ENCODE data around the gene DIP2C.

DIP2C gene

DNA sequence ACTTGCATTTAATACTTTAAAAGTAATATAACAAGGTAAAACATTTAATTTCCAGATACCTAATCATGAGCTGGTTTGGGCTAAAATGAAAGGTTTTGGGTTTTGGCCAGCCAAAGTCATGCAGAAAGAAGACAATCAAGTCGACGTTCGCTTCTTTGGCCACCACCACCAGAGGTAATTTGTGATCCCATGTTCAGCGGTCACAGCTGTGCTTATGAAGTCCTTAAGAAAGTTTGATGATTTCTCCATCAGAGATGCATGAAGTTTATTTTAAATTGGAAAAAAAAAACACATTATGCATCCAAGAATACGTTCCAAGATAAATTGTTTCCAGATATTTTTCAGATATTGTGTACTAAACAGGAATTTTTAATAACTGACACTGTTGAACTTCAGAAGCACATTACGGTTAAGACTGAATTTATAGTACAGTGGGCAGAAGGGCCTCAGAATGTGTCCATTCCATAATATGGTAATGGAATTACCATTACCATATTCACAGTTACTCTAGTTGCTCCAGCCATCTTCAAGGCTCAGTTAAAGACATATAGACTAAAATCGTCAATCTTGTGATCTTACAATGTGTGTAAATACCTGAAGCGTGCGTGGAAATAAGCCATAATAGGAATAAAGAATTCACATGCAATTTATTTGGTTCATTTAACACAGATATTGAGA is 447.4 kb downstream of the DIP2C start:
- no peak for DNase-seq

GRCh38 chr10:241451-241850 is 448.0 kb downstream of the DIP2C start:
- DNase-seq: no peak

- DNase-seq: peak; percentile 1
Observed at GRCh38 chr10:239109-239508, 450.4 kb downstream of the DIP2C start.

DNA sequence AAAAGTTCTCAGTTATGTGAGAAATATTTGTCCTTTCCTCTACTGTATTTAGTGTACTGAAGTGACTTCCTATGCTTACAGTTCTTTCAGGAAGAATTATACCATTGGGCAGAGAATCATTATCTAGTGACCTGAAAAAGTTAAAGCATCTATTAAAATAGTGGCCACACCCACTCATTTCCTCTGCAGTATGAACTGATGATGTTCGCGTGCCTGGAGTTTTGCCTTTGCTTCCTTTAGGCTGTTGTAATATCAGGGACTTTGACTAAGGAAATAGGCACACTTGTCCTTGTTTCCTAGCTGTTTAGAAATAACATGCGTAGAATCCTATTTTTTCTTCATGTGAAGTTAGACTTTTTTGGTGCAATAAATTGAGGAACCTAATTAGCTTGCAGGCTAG is 453.6 kb downstream of the DIP2C start:
- no peak for DNase-seq

- DNase-seq: no peak
Observed at GRCh38 chr10:234708-235406, 454.6 kb downstream of the DIP2C start.

DNA sequence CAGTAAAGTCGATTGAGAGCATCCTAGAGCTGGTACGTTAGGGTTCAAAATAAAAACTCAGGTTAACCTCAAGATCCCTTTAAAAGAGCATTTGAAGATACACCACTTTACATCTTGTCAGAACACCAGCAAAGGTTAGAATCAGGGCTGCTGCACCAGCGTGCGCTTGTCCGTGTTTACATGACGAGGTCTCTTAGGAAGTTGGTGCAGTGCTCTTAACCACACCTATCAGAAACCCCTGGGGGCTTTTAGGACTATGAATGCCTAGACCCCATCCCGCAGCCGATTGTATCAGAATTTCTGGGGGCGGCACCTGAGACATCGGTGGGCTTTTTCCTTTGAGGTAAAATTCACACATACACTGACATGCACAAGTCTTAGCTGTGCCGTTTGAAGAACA is 456.6 kb downstream of the DIP2C start:
- DNase-seq: no peak

- DNase-seq: no peak
Observed at GRCh38 chr10:232061-232460, 457.4 kb downstream of the DIP2C start.

GRCh38 chr10:230758-231157 is 458.7 kb downstream of the DIP2C start:
- no peak for DNase-seq

- DNase-seq: no peak
Observed at GRCh38 chr10:228366-228765, 461.1 kb downstream of the DIP2C start.

DNA sequence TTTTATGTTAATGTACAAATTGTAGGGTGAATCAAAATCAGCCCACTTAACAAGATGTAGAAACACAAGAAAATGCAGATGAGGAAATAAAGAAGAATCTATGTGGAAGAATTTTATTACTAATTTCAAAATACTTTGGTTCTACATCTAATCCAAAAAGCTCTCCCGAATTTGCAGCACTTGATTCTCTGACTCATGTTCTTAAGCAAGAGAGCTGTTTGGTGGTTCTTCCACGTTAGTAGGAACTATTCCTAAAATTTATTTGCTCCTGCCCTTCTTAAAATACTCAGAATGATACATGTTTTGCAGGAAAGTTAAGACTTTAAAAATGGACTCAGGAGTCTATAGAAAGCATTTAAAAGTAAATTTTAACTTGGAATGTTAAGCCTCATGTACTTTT is 462.5 kb downstream of the DIP2C start:
- no peak for DNase-seq

GRCh38 chr10:226018-226417 is 463.4 kb downstream of the DIP2C start:
- no peak for DNase-seq

DNA sequence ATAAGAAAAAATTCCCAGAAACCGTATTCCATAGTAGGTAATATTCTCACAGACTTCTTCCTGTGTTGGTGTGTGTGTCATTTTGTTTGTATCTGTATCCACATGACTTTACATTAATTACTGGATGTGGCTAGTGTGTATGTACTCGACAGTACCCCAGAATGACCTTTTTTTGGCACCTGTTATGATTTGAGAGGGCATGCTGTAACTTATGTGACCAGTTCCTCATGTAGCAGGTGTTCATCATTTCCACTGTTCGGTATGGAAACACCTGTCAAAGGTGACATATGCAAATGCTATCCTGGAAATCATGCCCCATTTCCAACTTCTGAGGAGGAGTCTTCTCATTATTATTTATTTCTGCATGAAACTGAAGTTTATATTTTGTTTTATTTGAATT is 464.9 kb downstream of the DIP2C start:
- DNase-seq: no peak
